ENCODE data around the gene TMEM169. TPM values are rescaled to one million over a fixed set of nuclear protein-coding genes. Genes with fewer than 3 reads are reported as not detected.

The TMEM169 gene
- total and polyA plus RNA-seq, 2 of the 13 experiments (the other 11 are each of a cell fraction or from before 2014, with no cell fraction given) = 1.5 to 4.5 TPM

GRCh38 chr2:216109962-216110614, 28.4 kb downstream of the TMEM169 start (continued):
- TF ChIP-seq ZNF619 (CRISPR knock-in tag; IDR thresholded peaks at IDR 0.05) (no peak), CHD2 (IDR thresholded peaks at IDR 0.05; ENCODE audit: low read depth, low read length) (no peak), ZXDC (CRISPR knock-in tag; IDR thresholded peaks at IDR 0.05) (no peak), GABPA (IDR thresholded peaks at IDR 0.05; ENCODE audit: low read depth, low read length) (no peak), GABPA (CRISPR knock-in tag; IDR thresholded peaks at IDR 0.05; ENCODE audit: low read depth) (0 out of 2 replicates have a peak, but pooled peaks have one; percentile 11), POLR2AphosphoS5 (IDR thresholded peaks at IDR 0.05; ENCODE audit: low read depth, low read length) (0 out of 2 replicates have a peak, but pooled peaks have one; percentile 28), TFDP2 (CRISPR knock-in tag; IDR thresholded peaks at IDR 0.05) (0 out of 2 replicates have a peak, but pooled peaks have one; percentile 21), NKX3-1 (CRISPR knock-in tag; IDR thresholded peaks at IDR 0.05) (0 out of 2 replicates have a peak, but pooled peaks have one; percentile 22), ZNF629 (CRISPR knock-in tag; conservative IDR thresholded peaks at IDR 0.05) (0 out of 2 replicates have a peak, but pooled peaks have one; percentile 25), STAG1 (CRISPR knock-in tag; IDR thresholded peaks at IDR 0.05) (peak; percentile 39), ZNF614 (CRISPR knock-in tag; IDR thresholded peaks at IDR 0.05; ENCODE audit: borderline replicate concordance) (0 out of 2 replicates have a peak, but pooled peaks have one; percentile 16), ARID3A (IDR thresholded peaks at IDR 0.05; ENCODE audit: low read depth, low read length) (peak; percentile 74), NCOA1 (CRISPR knock-in tag; IDR thresholded peaks at IDR 0.05) (no peak), MIXL1 (CRISPR knock-in tag; IDR thresholded peaks at IDR 0.05) (peak; percentile 14; the same call in 1 of the 2 replicates), ELF4 (CRISPR knock-in tag; IDR thresholded peaks at IDR 0.05; ENCODE audit: borderline replicate concordance) (0 out of 2 replicates have a peak, but pooled peaks have one; percentile 12), ZNF816 (CRISPR knock-in tag; IDR thresholded peaks at IDR 0.05; ENCODE audit: borderline replicate concordance) (no peak), MBD4 (IDR thresholded peaks at IDR 0.05; ENCODE audit: borderline replicate concordance, low read length) (peak; percentile 76), MLX (CRISPR knock-in tag; IDR thresholded peaks at IDR 0.05) (0 out of 2 replicates have a peak, but pooled peaks have one; percentile 25), CTCF (CRISPR knock-in tag; IDR thresholded peaks at IDR 0.05) (peak; percentile 48), ONECUT2 (CRISPR knock-in tag; IDR thresholded peaks at IDR 0.05) (0 out of 2 replicates have a peak, but pooled peaks have one; percentile 5)
